ENCODE data around the gene CD163L1.

CD163L1 gene

DNA sequence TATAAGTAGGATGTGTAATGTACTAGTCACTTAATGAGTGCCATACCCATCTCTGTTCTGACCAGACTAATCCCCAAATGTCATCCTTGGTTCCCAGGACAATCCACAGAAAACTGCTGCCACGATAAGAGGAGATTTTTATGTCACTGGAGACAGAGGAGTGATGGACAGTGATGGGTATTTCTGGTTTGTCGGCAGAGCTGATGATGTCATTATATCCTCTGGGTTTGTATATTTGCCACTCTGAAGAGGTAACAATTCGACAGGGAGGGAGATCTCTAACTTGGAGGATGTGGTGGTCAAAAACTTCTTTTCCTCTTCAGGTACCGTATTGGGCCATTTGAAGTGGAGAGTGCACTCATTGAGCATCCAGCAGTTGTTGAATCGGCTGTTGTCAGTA is 119.8 kb downstream of the CD163L1 start:
- no peak for DNase-seq (ENCODE audit: low read depth, low spot score)

DNA sequence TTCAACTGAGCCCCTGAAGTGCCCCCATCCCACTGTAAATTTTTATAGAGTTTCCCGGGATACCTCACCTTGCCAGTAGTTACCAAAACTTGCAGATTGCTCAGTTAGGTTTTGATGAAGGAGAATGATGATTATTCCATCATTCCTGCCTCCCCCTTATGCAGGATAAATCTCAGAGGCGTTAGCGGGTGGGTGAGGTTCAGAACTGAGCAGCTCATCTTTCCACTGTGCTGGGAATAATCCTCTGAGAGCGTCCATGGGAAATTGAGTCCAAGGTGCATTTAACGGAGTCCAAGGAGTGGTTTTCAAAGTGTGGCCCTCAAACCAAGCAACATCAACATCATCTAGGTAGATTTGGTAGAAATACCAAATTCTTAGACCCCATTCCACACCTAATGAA is 121.4 kb downstream of the CD163L1 start:
- no peak for DNase-seq (ENCODE audit: low read depth, low spot score)

DNA sequence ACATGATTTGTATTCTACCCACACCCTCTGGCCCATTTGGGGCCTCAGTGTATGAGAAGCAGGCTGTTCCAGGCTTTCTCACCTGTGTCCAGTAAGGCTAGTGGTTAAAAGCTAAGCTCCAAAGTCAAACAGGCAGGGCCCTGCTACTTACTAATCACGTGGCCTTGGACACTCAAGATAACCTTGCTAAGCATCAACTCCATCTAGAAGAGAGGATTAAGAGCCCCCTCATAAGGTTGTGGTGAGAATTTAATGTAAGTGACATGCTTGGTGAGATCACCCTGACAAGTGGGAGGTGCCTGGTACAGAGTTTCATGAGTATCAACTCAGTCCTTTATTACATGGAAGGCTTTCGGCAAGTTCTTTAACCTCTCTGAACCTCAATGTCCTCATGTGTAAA is 122.3 kb downstream of the CD163L1 start:
- no peak for DNase-seq (ENCODE audit: low read depth, low spot score)

DNA sequence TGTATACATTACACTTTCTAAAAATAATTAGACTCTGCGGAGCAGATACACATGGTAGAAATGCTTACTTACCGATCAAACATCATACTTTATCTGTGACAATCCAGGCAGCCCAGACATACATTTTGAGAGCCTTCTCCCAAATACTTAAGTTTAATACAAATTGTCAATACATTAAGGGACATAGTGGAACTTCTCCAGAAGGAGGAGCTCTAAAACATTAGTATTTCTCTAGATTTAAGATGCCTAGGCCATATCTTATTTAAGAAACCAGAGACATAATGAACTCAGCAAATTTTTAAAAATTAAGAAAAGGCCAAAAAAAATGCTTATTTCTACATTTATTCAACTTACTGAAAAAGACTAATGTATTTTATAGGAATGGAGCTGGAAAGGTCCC is 124.0 kb downstream of the CD163L1 start:
- DNase-seq (ENCODE audit: low read depth, low spot score), result no peak

DNA sequence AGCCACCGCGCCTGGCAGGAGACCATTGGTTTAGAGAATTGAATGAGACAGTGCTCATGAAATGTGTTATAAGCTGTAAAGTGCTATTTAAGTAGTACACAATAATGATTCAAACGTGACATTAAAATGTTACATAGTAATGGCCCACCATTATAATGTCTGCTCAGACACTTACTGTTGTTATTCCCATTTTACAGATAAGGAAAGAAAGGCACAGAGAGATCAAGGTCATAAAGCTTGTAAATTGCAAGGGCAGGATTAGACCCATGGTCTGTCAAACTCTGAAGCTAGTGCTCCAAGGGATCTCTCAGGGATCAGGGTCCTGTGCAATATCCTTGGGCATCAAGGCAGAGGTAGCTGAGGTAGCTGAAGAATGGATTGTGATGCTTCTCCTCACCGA is 133.9 kb downstream of the CD163L1 start:
- DNase-seq (ENCODE audit: low read depth, low spot score), result no peak
